ENCODE measurements around the gene TANGO6. TPM values are rescaled to one million over a fixed set of nuclear protein-coding genes. Genes with fewer than 3 reads are reported as not detected.
A peak's percentile ranks its signal among the peaks of the same experiment; 100 is the strongest.

TANGO6 gene
- total and polyA plus RNA-seq, 2 of the 8 experiments (the other 6 are each of a cell fraction or from before 2014, with no cell fraction given) = 5.0 to 19.5 TPM

GRCh38 chr16:68972720-68973119 is 129.4 kb downstream of the TANGO6 start (continued):
- TF ChIP-seq SUZ12 (IDR thresholded peaks at IDR 0.05; ENCODE audit: low read length) = no peak
- TF ChIP-seq CEBPB (IDR thresholded peaks at IDR 0.05; ENCODE audit: low read depth, low read length) = no peak
- TF ChIP-seq EZH2 (IDR thresholded peaks at IDR 0.05; ENCODE audit: low read depth, low read length, severe bottlenecking) = no peak
- TF ChIP-seq TBP (IDR thresholded peaks at IDR 0.05; ENCODE audit: low read depth, low read length) = no peak; the same call in 1 of the 2 replicates
- no peak for TF ChIP-seq RFX5 (IDR thresholded peaks at IDR 0.05; ENCODE audit: borderline replicate concordance, low read depth, low read length)
- TF ChIP-seq ASH2L (IDR thresholded peaks at IDR 0.05; ENCODE audit: low read length) = peak; percentile 61
- TF ChIP-seq, protein P1, sequence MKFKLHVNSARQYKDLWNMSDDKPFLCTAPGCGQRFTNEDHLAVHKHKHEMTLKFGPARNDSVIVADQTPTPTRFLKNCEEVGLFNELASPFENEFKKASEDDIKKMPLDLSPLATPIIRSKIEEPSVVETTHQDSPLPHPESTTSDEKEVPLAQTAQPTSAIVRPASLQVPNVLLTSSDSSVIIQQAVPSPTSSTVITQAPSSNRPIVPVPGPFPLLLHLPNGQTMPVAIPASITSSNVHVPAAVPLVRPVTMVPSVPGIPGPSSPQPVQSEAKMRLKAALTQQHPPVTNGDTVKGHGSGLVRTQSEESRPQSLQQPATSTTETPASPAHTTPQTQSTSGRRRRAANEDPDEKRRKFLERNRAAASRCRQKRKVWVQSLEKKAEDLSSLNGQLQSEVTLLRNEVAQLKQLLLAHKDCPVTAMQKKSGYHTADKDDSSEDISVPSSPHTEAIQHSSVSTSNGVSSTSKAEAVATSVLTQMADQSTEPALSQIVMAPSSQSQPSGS (IDR thresholded peaks at IDR 0.05; ENCODE audit: low read length) = 0 out of 2 replicates have a peak, but pooled peaks have one; percentile 16
- no peak for TF ChIP-seq USF2 (IDR thresholded peaks at IDR 0.05; ENCODE audit: low read length)
- TF ChIP-seq TAF1 (IDR thresholded peaks at IDR 0.05; ENCODE audit: low read depth, low read length) = 0 out of 2 replicates have a peak, but pooled peaks have one; percentile 27
- peak; percentile 47 to 49 for TF ChIP-seq RAD21 (IDR thresholded peaks at IDR 0.05 in 1 of 2, conservative IDR thresholded peaks at IDR 0.05 in 1 of 2; ENCODE audit: low read depth in 2 of 2, low read length in 2 of 2)
- 0 out of 4 replicates have a peak, but pooled peaks of 1 of the 2 experiments have one; percentile 11 for TF ChIP-seq SIN3A (conservative IDR thresholded peaks at IDR 0.05 in 1 of 2, IDR thresholded peaks at IDR 0.05 in 1 of 2; ENCODE audit: low read depth in 1 of 2, low read length in 2 of 2)
- no peak for TF ChIP-seq NRF1 (IDR thresholded peaks at IDR 0.05; ENCODE audit: low read depth, low read length)
- TF ChIP-seq CHD1 (IDR thresholded peaks at IDR 0.05; ENCODE audit: low read depth, low read length) = no peak
- TF ChIP-seq CHD2 (IDR thresholded peaks at IDR 0.05; ENCODE audit: low read length) = no peak
- no peak for TF ChIP-seq CBX5 (IDR thresholded peaks at IDR 0.05; ENCODE audit: low read depth, low read length)
